HG02970 (cell line): ENCODE results near the gene CD38.
"Not testable (repeated sequence)": the region's sequence is repeated elsewhere in the genome, so short reads cannot be mapped to it uniquely, and the experiment has no call there.

ENCODE experiments used
- ATAC-seq: cut with Tn5 transposase; IDR thresholded peaks from one replicate; pipeline ENCODE4 v1.9.1; 2021; ENCODE audit warnings: mild to moderate bottlenecking, moderate library complexity, moderate number of reproducible peaks; ENCODE audit not compliant: unreplicated experiment, low FRiP score

Gene CD38

DNA sequence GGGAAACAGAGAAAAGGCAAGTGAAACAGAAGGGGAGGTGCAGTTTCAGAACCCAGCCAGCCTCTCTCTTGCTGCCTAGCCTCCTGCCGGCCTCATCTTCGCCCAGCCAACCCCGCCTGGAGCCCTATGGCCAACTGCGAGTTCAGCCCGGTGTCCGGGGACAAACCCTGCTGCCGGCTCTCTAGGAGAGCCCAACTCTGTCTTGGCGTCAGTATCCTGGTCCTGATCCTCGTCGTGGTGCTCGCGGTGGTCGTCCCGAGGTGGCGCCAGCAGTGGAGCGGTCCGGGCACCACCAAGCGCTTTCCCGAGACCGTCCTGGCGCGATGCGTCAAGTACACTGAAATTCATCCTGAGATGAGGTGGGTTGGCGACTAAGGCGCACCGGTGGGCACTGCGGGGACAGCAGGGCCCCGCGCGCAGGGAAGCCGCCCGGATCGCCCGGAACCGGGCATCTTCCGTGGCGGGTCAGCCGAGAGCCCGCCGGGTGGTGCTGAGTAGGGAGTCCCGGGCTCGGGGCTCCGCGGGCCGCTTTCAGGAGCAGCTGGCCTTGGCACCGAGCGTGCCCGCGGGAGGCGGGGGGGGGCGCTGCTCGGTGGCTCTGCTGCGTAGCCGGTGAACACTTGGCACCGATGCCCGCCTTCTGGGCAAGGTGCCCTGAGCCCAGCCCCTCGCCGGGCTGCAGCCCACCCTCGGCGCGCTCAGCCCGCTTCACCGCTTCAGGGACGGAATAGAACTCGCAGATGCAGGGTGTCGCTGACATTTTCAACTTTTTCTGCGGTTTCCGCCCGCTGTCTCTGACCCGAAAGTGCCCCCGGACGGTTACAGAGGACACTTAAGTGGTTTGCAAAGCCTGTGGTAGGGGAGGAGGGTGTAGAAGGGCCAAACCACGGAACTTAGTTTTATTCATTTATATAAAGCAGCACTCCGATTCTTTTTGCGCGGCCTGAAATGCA is at the start of gene CD38:
Gene CD38 (plus strand): TSS at position 40 of the 953 bp plus-strand sequence. CDS start 87 bp downstream, at position 127.
- peak; percentile 69 for ATAC-seq

- ATAC-seq = no peak
Observed at GRCh38 chr4:15729910-15730533, 48.1 kb upstream of the CD38 start.

DNA sequence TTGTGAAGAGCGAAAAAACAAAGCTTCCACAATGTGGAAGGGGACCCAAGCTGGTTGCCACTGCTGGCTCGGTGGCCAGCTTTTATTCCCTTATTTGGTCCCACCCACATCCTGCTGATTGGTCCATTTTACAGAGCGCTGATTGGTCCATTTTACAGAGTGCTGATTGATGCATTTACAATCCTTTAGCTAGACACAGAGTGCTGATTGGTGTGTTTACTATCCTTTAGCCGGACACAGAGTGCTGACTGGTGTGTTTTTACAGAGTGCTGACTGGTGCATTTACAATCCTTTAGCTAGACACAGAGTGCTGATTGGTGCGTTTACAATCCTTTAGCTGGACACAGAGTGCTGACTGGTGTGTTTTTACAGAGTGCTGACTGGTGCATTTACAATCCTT is 45.1 kb upstream of the CD38 start:
- not testable (repeated sequence) for ATAC-seq

DNA sequence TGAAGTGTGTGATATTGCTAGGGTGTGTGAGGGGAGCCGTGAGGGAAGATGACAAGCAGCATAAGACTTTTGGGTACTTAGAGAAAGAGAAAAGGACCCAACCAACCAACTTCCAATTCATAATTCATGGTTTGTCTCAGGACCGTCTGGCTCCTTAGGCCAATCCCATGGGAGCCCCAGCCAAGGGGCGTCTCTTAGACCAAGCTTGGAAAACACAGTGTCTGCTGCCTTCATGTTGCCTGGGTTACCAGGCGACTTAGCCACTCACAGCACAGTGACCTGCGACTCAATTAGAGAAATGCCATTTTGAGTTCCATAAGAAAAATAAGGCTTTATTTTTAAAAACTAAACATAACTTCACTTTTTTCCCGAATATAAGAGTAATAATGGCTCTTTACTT is 42.6 kb upstream of the CD38 start:
- no peak for ATAC-seq

DNA sequence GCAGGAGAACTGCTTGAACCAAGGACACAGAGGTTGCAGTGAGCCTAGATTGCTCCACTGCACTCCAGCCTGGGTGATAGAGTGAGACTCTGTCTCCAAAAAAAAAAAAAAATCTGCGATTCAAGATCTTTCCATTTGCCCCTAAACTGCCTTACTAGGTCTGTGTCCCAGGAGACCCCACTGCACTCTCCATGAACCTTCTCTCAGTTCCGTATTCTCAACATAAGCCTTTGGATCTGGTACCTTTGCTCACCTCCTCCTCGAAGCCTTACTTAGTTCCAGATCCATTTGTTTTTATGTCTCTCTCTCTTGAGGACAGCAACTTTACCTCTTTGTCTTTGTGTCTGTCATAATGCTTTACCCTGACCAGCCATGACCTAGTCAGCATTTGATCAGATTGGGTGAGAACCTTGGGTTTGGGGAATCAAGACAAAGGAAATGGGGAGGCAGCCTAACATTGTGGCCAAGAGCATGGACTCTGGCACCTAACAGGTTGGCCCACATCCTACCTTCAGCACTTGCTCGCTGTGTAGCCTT is 41.5 kb upstream of the CD38 start:
- no peak for ATAC-seq

DNA sequence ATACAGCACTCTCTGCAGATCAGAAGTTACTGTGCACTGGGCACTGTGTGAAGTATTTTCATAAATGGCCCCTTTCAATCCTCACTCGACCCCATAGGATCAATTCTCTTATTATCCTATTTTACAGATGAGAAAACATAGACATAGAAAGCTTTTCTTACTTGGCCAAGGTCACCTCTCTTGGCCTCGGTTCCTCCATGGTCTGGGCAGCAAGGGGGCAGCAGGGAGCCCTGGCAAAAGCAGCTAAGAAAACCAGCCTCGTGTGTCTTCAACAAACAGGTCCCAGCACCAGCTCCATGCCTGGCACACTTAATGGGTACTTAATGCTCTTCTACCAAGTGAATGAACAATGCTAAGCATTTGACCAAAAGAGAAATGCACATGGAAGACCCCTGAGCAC is 40.9 kb upstream of the CD38 start:
- ATAC-seq = no peak

- ATAC-seq = no peak
Observed at GRCh38 chr4:15738877-15739276, 39.3 kb upstream of the CD38 start.

GRCh38 chr4:15740764-15741404 is 37.2 kb upstream of the CD38 start:
- no peak for ATAC-seq

- no peak for ATAC-seq
Observed at GRCh38 chr4:15742083-15742582, 36.0 kb upstream of the CD38 start.

DNA sequence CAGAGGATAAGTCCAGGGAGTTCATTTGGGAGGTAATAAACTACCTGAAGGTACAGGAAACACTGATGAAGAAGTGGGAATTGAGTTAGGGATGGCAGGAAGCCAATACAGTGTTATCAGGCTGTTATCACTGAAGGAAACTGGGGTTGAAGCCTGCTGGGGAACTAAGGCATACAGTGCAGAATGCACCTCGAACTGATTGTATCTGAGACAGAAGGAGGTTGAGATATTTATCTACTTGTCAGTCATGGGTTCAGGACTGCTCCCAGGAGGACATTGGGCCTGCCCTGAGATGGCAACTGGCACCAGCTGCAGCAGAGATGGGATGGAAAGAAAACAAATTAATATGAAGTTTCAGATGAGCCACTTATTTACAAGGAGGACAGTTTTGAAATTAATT is 35.5 kb upstream of the CD38 start:
- no peak for ATAC-seq

GRCh38 chr4:15744016-15744545 is 34.0 kb upstream of the CD38 start:
- ATAC-seq = no peak

DNA sequence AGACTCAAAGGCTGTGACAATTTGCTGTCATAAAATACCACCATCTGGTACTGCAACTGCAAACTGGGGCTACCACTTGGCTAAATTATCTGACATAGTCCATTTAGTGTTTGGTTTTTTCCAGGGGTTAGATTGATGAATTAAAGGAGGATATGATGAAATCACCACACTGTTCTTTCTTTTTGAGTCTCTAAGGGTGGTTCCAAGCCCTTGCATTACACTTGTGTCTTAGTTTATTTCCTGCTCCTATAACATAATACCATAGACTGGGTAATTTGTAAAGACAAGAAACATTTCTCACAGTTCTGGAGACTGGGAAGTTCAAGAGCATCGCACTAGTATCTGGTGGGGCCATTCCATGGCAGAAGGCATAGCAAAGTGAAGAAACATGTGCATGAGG is 32.0 kb upstream of the CD38 start:
- no peak for ATAC-seq

DNA sequence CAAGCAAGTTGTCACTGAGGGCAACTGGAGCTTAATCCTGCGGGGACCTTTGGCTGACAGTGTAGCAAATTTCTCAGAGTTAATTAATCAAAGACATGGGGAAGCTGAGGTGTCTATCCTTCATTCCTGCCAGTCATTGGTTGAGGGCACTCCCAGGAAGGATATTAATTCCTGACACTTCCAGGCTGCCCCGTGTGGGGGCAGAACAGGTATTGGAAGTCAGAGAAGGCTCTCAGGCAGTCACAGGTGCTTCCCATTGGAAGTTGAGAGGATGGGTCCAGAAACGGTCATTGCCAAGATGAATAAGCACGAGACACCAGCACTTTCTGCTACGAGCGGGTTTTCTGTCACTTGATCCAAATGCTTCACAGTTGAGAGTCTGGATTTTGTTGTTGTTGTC is 29.1 kb upstream of the CD38 start:
- ATAC-seq = no peak

DNA sequence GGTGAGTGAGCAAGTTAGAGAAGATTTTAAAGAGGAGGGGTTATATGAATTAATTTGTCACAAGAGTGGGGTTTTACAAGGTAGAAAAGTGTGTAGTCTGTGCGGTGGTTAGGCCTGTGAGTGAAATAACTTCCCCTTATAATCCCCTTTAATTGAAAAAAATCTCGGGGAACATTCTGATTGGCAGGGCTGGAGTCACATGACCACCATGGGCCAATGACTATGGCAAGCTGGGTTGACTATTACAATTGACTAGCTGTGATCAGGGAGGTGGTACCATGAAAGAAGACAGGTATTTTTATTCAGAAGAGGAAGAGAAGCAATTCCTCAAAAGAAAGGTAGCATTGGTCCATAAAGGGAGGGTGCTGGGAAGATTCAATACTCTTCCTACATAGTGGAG is 27.0 kb upstream of the CD38 start:
- ATAC-seq = no peak

GRCh38 chr4:15753081-15753480 is 25.0 kb upstream of the CD38 start:
- ATAC-seq = no peak

- no peak for ATAC-seq
Observed at GRCh38 chr4:15753786-15754185, 24.3 kb upstream of the CD38 start.

DNA sequence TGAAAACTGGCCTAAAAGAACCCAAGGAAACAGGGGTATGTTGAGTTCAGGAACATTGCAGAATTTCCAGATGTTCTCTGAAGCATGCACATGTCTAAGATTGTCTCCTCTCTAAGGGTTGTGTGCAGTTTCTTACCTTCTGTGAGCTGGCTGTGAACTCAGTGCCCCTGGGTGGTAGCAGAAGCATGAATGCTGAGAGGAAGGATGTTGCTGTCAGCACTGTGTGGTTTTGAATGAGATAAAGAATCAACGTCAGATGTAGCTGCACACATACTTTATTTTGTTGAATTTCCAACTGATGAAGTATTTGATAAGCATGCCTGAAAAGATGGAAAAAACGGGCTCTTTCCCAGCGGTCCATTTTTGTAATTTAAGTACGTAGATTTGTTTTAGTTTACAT is 23.8 kb upstream of the CD38 start:
- no peak for ATAC-seq

DNA sequence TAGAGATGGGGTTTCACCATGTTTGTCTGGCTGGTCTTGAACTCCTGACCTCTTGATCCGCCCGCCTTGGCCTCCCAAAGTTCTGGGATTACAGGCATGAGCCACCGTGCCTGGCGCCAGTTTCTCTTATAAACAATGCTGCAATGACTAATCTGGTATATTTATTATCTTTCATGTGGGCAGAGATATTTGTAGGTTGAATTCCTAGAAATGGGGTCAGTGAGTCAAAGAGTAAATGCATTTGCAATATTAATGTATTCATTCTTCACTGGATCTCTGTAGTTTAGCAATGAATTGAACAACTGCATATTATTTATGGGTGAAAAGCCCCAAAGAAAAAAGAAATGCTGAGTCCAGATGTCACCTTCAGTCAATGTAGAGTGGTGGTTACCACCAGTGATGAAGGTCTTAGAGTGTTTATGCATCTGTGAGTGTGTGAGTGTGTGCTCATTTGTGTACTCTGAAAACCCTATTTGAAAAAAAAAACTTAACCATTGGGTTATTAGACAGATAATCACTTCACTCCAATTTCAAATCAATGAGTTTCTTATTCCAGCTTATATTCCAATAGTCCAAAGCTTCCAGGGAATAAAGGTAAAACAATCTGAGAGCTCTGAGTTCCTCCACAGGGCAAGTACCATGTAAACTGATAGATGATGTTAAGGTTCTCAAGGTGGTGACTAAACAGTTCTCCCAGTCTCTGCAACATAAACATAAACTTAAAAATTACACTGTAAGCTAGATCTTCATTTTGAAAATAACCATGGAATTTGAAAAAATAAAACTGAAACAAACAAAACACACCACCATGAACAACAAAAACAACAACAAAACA is 22.6 kb upstream of the CD38 start:
- ATAC-seq = no peak

GRCh38 chr4:15756361-15756861 is 21.7 kb upstream of the CD38 start:
- peak; percentile 80 for ATAC-seq

- ATAC-seq = no peak
Observed at GRCh38 chr4:15757054-15757453, 21.1 kb upstream of the CD38 start.
